NB4 (cell line): ENCODE measurements around the gene RAB3IL1.

ENCODE experiments used
- DNase-seq: peaks from one replicate; pipeline ENCODE4 v3.0.0; 2010; ENCODE audit warnings: low read depth
- H3K4me3 ChIP-seq: one replicate; pipeline ENCODE4 v1.5.1; 2011; ENCODE audit warnings: mild to moderate bottlenecking, low read depth, low read length, moderate library complexity
- MYC ChIP-seq: IDR thresholded peaks from 2 replicates; pipeline ENCODE4 v1.6.1; 2011; ENCODE audit warnings: low read depth, low read length
- POLR2A ChIP-seq: IDR thresholded peaks from 2 replicates; pipeline ENCODE4 v1.6.1; 2011; ENCODE audit warnings: mild to moderate bottlenecking; ENCODE audit not compliant: insufficient read length; ENCODE audit errors: extremely low read depth
- TF ChIP-seq, protein P1 (sequence below): IDR thresholded peaks from 2 replicates; pipeline ENCODE4 v1.6.1; 2011; ENCODE audit warnings: low read depth, low read length
- TF ChIP-seq, protein P2 (sequence below): IDR thresholded peaks from one replicate; pipeline ENCODE4 v1.5.1; 2012; ENCODE audit warnings: low read depth, low read length

The RAB3IL1 gene

DNA sequence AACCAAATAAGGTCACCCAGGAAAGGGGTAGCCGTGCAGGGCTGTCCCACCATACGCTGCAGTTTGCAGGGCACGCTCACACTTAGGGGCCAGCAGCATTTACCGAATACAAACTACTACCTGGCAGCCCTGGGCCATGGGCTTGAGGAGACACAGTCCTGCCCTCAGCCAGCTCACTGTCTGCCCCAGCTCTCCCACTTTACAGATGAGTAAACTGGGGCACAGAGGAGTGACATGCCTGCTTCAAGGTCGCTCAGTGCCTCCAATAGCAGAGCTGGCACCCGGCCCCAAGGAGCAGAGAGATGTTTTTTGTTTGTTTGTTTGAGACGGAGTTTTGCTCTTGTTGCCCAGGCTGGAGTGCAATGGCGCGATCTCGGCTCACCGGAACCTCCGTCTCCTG, 28.8 kb downstream of the RAB3IL1 start:
- no peak overlapping the region for H3K4me3 ChIP-seq
- no peak for TF ChIP-seq MYC
- no peak for TF ChIP-seq POLR2A
- TF ChIP-seq, protein P1, sequence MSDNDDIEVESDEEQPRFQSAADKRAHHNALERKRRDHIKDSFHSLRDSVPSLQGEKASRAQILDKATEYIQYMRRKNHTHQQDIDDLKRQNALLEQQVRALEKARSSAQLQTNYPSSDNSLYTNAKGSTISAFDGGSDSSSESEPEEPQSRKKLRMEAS, result no peak
- TF ChIP-seq, protein P2, sequence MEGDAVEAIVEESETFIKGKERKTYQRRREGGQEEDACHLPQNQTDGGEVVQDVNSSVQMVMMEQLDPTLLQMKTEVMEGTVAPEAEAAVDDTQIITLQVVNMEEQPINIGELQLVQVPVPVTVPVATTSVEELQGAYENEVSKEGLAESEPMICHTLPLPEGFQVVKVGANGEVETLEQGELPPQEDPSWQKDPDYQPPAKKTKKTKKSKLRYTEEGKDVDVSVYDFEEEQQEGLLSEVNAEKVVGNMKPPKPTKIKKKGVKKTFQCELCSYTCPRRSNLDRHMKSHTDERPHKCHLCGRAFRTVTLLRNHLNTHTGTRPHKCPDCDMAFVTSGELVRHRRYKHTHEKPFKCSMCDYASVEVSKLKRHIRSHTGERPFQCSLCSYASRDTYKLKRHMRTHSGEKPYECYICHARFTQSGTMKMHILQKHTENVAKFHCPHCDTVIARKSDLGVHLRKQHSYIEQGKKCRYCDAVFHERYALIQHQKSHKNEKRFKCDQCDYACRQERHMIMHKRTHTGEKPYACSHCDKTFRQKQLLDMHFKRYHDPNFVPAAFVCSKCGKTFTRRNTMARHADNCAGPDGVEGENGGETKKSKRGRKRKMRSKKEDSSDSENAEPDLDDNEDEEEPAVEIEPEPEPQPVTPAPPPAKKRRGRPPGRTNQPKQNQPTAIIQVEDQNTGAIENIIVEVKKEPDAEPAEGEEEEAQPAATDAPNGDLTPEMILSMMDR, result no peak
- DNase-seq, result no peak

DNA sequence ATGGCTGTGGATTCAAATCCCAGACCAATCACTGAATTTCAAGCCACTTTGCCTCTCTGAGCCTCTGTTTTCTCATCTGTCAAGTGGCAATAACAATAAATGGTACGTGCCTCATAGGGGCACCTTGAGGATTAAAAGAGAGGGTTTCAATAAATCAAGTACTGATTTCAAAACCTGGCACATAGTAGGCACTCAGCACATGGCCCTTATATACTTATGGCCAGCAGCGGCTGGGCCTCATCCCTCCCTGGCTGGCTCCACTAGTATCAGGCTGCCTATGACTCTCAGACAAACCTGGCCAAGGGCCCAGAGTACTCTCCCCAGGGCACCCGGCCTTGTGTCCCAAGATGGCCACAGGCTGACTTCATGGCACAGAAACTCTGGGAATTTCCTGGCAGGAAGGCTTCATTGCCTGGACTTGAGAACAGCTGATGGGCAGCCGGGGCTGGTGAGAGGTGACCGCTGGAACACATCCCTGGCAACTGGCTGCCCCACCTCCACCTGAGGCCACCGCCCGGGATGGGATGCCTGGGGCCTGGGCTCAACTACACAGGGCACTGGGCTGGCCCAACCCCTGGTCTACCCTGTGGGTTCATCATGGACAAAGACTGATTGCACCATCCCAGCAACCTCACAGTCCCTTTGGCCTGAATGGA, 29.4 kb downstream of the RAB3IL1 start:
- no peak for DNase-seq
- H3K4me3 ChIP-seq, result no peak overlapping the region
- TF ChIP-seq, protein P1, result no peak
- TF ChIP-seq MYC (no peak), POLR2A (no peak)
- TF ChIP-seq, protein P2, result no peak

DNA sequence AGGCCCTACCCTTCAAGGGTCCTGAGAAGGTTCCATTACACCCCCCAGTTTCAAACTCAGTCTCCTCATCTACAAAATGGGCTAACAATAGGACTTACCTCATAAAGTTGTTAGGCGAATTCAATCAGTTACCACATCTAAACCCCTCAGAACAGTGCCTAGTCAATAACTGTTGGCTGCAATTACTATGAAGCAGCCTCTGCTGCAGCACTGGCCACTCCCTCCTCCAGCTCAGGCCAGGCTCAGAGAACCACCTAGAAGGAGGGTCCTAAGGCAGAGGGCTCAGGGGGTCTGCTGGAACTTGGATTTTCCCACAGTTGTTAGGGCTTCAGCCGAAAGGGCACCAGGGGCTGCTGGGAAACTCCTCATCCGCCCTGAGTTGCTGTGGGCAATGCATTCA, 30.7 kb downstream of the RAB3IL1 start:
- no peak for DNase-seq
- H3K4me3 ChIP-seq, result no peak overlapping the region
- TF ChIP-seq MYC, result no peak
- TF ChIP-seq, protein P2, result no peak
- TF ChIP-seq, protein P1, result no peak
- no peak for TF ChIP-seq POLR2A

DNA sequence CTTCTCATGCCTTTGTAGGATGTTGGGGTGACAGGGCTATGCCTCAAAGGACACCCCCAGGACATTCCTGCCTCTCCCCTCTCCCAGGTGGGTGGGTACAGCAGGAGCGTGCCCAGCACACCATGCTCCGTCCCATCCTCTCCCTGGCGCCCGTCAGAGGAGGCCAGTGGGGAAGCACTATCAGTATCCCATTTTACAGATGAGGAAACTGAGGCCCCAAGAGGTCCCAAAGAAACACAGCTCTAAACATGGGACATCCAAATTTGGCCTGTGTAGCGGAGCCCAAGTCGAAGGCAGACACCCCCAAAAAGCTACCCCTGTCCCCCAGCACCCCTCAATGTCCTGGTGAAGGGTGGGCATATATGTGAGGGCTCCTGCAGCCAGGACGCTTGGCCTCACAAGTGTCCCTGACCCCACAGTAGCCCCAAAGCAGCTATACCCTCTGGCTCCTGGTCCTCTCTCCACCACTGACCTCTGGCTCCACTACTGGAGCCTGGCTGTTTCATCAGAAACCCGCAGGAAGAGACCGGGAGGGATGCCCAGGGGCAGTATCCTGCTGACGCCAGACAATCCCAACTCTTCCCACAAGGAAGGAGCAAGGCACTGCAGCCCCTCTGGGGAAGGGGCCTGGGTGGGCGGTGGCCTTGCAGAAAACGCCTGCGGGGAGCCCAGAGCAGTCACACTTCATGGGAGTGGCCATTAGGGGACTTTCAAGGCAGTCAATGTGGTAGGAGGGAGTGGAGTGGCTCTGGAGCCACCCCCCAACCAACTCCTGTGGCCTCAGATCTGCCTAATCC, 31.4 kb downstream of the RAB3IL1 start:
- H3K4me3 ChIP-seq, result no peak overlapping the region
- TF ChIP-seq MYC, result no peak
- DNase-seq, result no peak

DNA sequence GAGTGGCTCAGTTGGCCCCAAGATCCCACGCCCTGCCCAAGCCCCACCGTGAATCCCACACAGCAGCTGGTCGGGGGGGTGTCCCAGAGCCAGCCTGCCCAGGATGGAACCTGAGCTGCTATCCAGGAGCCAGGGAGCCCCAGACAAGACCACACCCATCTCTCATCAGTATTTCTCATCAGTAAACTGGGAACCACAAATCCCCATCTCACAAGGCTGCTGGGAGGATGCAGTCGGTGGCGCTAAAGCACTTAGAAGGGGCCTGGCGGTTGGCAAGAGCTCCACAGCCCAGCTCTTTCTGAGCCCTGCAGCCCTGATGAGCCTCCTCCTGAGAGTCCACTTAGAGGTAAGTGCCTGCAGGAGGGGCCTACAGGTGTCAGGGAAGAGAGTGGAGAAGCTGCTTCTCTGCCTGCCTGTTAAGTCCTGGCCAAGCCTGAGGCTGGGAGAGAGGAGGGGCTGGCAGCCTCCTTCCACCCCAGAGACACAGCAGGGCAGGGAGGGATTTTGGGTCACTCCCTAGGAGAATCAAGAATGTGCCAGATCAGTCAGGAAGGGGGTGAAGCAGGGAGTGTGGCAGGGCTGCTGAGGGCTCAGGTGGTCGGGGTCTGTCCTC, 32.1 kb downstream of the RAB3IL1 start:
- TF ChIP-seq, protein P2, result no peak
- TF ChIP-seq POLR2A (no peak), MYC (no peak)
- TF ChIP-seq, protein P1, result no peak
- no peak for DNase-seq
- H3K4me3 ChIP-seq, result no peak overlapping the region

DNA sequence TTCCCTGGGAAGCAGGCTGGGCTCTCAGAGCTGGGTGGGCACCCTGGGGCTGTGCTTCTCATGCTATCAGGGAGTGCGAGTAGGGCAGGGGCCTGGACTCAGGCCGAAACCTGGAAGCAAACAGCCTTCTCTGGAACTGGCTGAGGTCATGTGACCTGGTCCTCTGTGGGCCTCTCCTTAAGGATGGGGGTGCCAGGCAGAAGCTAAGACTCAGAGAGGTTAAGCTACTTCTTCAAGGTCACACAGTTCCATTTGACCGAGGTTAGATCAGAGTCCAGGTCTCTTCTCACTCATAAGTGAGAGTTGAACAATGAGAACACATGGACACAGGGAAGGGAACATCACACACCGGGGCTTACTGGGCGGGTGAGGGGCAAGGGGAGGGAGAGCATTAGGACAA, 33.4 kb downstream of the RAB3IL1 start:
- no peak for DNase-seq
- no peak overlapping the region for H3K4me3 ChIP-seq
- TF ChIP-seq POLR2A (no peak), MYC (no peak)
- TF ChIP-seq, protein P1, result no peak
